Measurements from ENCODE around the gene NTNG2. TPM values are rescaled to one million over a fixed set of nuclear protein-coding genes. Genes with fewer than 3 reads are reported as not detected.

Gene NTNG2
- total RNA-seq, 1 donor from 2014 or later = 6.2 TPM

DNA sequence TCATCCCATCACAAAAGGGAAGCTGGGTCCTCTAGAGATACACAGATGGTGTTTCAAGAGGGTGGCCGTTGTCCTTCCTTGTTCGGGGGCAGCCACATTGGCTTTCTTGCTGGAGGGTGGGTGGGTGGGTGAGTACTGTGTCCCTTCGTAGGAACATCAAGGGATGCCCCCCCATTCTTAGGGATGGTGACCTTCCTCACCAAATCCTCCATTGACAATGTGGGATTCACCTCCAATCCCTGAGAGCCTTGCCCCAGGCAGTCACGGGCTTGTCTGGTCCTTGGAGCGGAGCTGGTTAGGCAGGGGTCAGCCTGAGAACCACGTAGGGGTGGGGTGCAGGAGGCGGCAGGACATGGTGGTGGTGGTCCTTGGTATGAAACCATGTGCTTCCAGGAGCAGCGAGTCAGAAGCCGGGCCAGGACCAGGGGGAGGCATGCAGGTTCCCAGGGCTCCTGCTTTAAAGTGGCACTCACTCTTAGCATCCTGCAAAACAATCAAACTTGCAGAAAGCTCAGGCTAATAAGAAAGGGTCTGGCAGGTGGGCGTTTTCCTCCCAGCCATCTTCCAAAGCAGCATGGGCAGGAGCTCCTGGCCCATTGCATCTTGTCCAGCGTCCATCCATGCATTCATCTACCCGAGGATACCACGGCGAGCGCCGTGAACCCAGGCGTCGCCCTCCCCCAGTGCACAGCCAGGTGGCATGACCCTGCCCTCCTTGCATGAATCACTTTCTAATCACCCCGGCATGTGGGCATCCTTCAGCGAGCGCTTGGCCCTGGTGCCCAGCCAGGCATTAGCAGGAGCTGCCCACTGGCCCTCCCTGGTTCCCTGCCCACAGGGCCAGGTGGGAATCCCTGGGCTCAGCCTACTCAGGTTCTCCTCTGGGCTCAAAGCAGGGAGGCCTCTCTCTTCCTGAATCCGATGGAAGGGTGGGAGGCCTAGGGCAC, 76.4 kb downstream of the NTNG2 start:
- no peaks in the 10 kb centered on the region for H3K36me3 Mint-ChIP-seq (ENCODE audit: unreplicated experiment)
- H3K9me3 Mint-ChIP-seq (ENCODE audit: unreplicated experiment) = no peaks in the 10 kb centered on the region
- peaks cover 19% of the 10 kb centered on the region for H3K27me3 Mint-ChIP-seq (ENCODE audit: unreplicated experiment)
- H3K4me3 Mint-ChIP-seq (ENCODE audit: unreplicated experiment) = no peak overlapping the region
- no peak for TF ChIP-seq CTCF (IDR thresholded peaks at IDR 0.05)
- no peak overlapping the region for H3K27ac Mint-ChIP-seq (ENCODE audit: unreplicated experiment)
- DNase-seq (ENCODE audit: extremely low spot score, unreplicated experiment) = no peak
- H3K4me1 Mint-ChIP-seq (ENCODE audit: unreplicated experiment) = peaks cover 11% of the 10 kb centered on the region

GRCh38 chr9:132238992-132239391, 77.1 kb downstream of the NTNG2 start:
- Mint-ChIP-seq H3K36me3 (ENCODE audit: unreplicated experiment) (no peaks in the 10 kb centered on the region), H3K4me3 (ENCODE audit: unreplicated experiment) (no peak overlapping the region), H3K27ac (ENCODE audit: unreplicated experiment) (no peak overlapping the region), H3K9me3 (ENCODE audit: unreplicated experiment) (no peaks in the 10 kb centered on the region), H3K27me3 (ENCODE audit: unreplicated experiment) (peaks cover 16% of the 10 kb centered on the region), H3K4me1 (ENCODE audit: unreplicated experiment) (peaks cover 12% of the 10 kb centered on the region)
- DNase-seq (ENCODE audit: extremely low spot score, unreplicated experiment) = no peak
- TF ChIP-seq CTCF (IDR thresholded peaks at IDR 0.05) = no peak

DNA sequence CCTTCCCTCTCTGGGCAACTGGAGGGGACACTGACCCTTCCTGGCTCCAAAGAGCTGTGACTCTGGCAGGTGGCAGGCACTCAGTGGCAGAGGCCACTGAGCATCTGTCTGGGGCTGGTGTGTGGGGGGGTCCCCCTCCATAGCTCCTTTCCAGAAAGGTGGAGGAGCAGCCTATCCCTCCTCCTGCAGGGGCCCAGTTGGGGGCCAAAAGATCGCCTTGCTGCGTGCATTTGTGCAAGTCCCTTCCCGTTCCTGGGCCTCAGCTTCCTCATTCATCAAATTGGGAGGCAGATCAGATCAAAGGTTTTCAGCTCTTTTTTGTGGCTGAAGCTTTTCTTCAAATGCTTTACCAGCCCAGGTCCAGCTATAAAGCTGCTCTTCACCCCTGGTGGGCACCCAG, 77.7 kb downstream of the NTNG2 start:
- TF ChIP-seq CTCF (IDR thresholded peaks at IDR 0.05) = no peak
- Mint-ChIP-seq H3K36me3 (ENCODE audit: unreplicated experiment) (no peaks in the 10 kb centered on the region), H3K4me1 (ENCODE audit: unreplicated experiment) (peaks cover 16% of the 10 kb centered on the region), H3K27ac (ENCODE audit: unreplicated experiment) (no peak overlapping the region), H3K9me3 (ENCODE audit: unreplicated experiment) (no peaks in the 10 kb centered on the region), H3K27me3 (ENCODE audit: unreplicated experiment) (peaks cover 16% of the 10 kb centered on the region), H3K4me3 (ENCODE audit: unreplicated experiment) (no peak overlapping the region)
- DNase-seq (ENCODE audit: extremely low spot score, unreplicated experiment) = no peak

DNA sequence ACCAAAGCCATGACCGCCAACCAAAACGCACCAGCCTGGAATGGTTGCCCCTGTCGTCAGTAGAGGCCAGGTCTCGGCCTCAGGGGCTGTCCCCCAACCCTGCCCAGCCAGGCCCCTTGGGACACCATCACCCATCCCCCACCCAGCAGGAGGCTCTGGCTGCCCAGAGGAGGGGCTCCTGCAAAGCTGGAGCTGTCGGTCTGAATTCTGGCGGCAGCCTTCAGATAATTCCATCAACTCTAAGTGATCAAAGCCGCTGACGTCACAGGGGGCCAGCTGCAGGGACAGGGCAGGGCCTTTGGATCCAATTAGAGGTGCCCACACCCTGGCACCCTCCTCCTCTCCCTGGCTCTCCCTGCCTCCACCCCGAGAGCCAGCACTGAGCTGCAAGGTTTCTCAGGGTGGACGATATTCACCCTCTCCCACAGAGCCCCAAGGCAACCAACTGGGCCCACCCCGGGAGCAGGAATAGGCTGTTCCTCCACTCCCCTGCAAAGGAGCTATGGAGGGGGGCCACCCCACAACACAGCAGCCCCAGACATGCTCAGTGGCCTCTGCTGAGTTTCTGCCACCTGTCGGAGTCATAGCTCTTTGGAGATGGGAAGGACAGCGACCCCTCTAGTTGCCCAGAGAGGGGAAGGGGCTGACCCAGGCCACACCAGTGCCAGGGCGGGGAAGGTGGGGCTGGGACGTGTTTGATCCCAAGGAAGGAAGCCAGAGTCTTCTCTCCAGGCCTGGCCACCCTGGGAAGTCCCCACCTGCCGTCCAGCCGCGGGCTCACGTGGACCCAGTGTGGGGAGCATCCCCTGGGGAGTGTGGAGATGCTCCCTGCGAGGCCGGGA, 78.4 kb downstream of the NTNG2 start:
- Mint-ChIP-seq H3K4me1 (ENCODE audit: unreplicated experiment) (peaks cover 23% of the 10 kb centered on the region), H3K27ac (ENCODE audit: unreplicated experiment) (no peak overlapping the region), H3K4me3 (ENCODE audit: unreplicated experiment) (peak overlapping the region; percentile 22), H3K9me3 (ENCODE audit: unreplicated experiment) (no peaks in the 10 kb centered on the region), H3K36me3 (ENCODE audit: unreplicated experiment) (no peaks in the 10 kb centered on the region), H3K27me3 (ENCODE audit: unreplicated experiment) (peaks cover 13% of the 10 kb centered on the region)
- DNase-seq (ENCODE audit: extremely low spot score, unreplicated experiment) = no peak
- no peak for TF ChIP-seq CTCF (IDR thresholded peaks at IDR 0.05)

Data from osteocyte (in vitro differentiated cells).